Esophagus mucosa (tissue), 1 donor: ENCODE data around the gene NEDD8. TPM values are rescaled to one million over a fixed set of nuclear protein-coding genes. Genes with fewer than 3 reads are reported as not detected.

Source experiments
- ATAC-seq: fragments of 200-7000 bp; cut with Tn5 transposase; one replicate; pipeline ENCODE4 v1.9.1; 2020
- total RNA-seq: library from RNA; stranded (reverse); gene quantifications from one replicate; pipeline ENCODE4 v1.2.4, GENCODE V29; 2023
- donor health status: DM: yes; HTN: yes; CAD: no.

The NEDD8 gene
- total RNA-seq, 1 donor from 2014 or later: 131 TPM

DNA sequence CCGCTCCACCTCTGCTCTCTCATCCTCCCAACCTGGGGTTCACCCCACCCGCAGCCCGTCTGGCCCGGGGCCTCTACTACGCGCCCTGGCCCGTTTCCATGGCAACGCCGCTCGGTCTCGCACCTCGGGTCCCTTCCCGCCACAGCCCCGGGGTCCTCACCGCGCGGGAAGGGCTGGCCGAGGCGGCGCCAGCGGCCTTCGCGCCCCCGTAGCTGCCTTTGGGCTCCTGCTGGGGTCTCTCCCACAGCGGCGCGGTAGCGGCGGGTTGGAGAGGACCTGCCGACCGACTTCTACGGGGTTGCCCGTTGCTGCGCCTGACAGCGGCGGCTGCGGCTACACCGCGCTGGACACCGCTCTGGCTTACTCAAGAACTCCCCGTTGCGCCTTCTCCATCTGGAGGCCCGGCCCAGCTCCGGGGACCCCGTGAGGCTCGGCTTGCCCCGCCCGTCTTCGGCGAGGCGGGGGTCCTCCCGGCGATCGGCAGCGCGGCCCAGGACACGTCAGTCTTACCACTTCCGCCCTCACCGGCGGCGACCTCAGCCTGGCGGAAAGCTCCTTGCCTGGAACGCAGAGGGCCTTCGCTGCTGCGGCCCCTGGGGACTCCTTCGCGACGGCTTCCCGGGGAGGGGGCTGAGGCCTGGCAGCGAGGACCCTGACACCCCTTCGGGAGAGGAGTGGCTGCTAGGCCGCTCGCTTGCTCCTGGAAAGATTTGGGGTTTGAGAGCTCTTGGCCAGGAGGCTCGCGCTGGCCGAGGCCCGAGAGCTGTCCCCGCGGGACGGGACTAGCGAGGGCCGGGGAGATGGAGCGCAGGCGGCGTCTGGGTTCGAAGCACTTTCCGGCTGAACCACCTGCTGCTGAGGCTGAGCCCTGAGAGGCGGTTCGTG, 36.7 kb downstream of the NEDD8 start, which contains the start of gene TM9SF1:
TSS of gene TM9SF1 (minus strand) at position 256 of the 885 bp plus-strand sequence. CDS start 422 bp downstream, outside the sequence.
- ATAC-seq: peak; percentile 91

DNA sequence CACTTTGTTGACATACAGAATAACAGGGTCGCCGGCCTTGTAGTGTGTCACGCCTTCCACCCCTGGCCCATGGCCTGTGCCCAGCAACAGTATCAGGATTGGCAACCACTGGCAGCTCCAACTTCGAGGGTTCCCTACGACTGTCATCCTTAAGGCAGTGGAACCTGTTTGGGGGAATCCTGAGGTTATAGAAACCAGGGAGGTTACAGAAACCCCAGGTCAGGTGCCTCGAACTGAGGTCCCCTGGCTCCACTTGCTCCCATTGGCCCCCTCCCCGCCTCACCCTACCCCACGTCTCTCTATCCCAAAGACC, 37.3 kb downstream of the NEDD8 start:
- ATAC-seq: no peak

DNA sequence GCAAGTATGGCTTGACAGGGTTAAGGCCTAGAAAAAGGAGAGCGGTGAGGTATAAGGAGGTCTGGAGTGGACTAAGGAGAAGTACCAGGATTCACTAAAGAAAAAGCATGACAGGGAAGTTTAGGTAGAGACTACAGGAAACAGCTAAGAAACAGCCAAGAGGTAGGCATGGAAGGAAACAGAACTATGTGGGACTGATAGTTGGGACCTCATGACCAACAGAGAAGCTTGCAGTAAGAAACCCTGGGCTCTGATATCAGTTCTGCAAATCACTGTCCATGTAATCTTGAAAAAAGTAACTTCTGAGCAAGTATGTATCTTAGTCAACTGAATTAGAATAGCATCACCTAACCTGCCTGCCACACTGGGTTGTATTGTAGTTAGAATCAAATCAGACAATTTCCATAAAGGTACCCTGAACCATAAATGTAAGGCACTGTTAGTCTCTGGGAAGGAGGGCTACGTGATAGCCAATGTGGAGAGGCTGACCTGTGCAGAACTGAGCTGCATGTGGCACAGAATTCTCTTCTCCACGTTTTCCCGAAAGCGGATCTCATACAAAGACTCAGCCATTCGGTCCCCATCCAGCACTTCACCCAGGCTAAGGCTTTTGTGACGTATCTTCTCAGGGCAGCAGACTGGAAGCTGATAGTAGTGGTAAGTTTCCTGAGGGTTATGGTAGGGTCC, 37.8 kb downstream of the NEDD8 start:
- no peak for ATAC-seq

DNA sequence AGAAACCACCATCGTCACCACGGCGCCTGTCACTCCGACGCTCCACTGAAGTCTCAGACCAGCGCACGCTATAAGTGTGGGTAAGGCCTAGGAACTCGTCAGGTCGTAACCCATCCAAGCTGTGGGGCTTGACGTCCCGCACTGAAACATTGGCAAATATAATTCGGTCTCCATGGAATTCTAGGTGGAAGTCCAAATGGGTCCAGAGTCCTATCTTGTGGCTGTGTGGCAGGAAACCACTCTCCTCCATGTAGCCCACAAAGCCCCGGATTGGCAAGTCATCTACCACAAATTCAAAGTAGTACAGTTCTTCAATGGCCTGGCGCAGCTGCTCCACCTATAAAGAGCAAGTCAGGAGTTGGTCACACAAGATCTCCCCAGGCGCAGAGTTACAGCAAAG, 39.2 kb downstream of the NEDD8 start:
- no peak for ATAC-seq

DNA sequence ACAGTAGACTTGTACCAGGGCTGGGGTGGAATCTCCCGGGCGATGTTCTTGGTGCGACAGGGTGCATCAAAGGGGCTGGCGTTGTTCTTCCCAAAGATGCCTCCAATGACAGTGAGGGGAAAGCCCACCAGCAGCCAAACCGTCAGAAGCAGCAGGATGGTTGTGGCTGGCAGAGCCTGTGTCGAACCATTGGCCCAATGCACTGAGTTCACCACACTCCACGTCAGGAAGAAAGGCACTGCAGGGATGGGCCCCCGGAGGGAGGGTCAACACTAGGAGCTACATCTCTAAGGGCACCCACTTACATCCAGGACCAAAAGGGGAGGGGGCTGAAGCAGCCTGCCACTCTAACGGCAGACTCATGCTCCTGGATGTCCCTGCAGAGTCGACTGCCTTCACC, 41.8 kb downstream of the NEDD8 start:
- no peak for ATAC-seq

DNA sequence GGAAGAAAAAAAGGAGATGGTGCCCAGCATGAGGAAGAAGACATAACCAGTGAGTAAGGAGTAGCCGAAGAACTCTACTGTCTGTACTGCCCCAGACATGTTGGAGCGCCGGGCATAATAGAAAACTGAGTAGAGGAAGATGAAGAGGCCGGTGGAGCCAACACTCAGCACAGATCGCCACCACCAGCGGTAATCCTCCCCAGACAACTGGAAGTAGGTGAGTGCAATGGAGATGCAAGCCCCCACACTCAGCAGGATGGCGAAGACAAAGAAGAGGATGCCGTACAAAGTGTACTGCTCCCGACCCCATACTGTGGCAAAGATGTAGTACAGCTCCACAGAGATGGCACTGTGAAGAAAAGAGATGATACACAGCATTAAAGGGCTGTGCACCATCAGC, 42.7 kb downstream of the NEDD8 start:
- no peak for ATAC-seq

DNA sequence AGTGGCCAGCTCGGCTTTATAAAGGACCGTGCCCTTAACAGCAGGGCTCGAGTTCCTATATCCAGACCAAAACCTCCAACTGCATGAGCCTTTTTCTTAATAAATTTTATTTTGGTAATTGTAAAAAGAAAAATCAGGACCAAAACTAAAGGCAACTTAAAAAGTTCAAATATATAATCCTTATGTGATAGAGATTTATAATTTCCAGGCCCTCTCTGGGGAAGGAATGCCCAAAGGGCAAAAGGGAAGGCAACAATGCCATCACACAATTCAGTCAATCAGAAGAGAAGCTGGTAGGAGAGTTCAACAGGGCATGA, 43.1 kb downstream of the NEDD8 start:
- no peak for ATAC-seq

DNA sequence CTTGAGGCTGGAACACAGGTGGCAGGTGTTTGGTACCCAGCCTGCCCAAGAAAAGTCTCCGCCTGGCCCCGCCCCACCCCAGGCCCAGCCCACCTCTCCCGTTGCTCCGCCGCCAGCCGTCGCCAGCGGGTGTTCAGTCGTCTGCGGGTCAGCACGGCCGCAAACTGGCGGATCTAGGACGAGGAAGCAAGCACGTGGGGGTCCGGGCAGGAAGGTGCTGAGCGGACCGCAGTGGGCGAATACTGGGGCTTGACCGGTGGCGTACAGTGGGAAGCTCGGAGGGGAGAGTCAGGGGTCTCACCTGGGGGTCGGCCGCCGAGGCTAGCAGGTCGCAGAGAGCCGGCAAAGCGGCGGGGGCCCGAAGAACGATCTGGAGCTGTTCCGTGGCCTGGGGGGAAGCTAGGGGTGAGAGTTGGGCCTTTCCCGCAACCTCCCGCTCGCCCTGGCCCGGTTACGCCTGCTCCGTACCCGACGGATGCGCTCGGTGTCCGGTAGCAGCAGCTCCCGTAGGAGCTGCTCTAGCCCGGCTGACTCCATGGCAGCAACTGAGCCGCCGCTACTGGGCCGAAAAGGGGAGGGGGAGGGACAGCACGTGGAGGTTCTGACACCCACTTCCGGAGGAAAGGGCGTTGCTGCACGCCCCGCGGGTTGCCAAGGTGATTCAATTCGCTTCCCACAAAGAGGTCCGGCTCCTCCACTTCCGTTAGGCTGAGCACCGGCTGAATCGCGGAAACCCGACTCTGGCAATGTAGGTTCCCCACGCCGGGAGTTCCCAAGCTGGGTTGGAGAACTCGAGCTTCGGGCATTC, 43.7 kb downstream of the NEDD8 start, which contains the start of gene IPO4:
TSS of gene IPO4 (minus strand) at position 566 of the 808 bp plus-strand sequence. CDS start at position 537, 29 bp downstream.
- peak; percentile 91 for ATAC-seq

DNA sequence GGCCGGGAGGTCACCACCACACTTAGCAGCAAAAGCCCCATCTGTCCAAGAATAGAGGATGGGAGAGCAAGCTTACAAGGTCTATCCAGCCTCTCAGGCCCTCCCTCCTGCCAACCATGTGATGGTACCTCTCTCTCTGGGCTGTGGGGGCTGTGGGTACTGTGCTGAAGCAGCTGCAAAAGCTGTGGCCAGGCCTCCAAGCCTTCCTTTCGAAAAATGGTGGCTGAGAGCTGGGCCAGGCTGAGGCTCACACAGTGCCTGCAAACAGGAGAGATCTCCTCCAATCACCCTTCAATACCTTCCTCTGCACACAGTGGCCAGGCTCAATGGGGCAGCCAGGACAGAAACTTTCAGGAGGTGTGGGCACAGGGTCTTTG, 44.6 kb downstream of the NEDD8 start:
- no peak for ATAC-seq

DNA sequence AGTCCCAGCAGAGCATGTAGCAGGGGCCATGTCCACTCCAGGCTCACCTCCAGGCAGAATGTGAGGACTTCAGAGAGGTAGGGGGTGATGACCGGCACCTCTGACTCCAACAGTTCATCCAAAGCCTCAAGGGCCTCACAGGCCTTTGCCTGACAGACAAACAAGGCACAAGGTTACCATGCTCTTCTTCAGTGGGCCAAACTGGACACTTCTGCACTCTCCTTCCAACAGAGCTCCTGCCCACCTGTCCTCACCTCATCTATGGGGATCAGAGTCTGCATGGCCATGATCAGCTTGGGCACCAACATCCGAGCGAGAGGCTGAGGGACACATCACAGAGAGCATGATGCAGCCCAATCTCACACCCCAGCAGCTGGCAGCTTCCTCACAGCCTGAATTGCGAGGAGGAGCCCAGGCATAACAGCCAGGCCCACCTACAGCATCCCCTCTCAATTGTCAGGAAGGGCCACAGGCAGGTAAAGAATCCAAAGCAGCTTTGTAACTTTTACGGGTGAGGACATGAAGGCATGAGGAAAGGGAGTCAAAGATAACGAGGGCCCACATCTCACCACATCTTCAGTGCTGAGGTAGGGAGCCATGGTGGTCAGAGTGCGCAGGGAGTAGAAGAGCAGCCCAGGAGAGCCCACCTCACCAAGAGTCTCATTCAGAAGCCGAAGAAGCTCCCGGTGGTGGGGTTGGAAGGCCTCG, 45.2 kb downstream of the NEDD8 start:
- no peak for ATAC-seq

DNA sequence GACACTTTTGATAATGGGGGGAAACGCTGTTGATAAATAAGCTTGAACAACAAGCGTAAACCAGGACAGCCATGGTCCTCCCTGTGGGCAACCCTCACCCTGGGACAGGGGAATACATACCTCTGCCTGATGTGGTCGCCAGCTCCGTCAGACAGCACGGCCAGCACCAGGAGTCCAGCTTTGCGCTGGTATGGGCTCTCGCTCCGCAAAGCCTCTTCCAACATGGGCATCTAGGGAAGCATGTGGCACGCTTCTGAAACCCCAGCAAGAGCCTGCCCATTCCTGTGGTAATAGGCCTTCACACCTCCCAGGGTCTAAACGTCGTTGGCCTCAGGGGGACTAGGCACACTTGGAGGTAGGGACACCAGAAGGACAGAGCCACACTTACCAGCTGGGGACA, 46.4 kb downstream of the NEDD8 start:
- no peak for ATAC-seq

DNA sequence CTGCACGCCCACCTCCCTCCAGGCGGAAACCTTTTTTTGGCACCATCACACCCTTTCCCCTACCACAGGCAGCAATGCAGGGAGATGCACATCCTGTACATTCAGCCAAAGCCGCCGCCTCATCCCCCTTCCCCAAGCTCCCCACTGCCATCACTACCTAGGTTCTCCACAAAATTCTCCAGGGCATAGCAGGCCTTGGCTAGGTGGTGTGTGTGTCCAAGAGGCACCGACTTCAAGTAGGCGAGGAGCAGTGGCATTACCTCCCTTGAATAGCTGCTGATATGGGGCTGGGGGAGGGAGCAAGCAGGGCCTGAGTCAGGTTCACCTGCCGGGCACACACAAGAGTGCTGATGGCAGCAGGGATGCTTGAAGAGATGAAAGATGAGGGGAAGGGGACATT, 47.1 kb downstream of the NEDD8 start:
- no peak for ATAC-seq

DNA sequence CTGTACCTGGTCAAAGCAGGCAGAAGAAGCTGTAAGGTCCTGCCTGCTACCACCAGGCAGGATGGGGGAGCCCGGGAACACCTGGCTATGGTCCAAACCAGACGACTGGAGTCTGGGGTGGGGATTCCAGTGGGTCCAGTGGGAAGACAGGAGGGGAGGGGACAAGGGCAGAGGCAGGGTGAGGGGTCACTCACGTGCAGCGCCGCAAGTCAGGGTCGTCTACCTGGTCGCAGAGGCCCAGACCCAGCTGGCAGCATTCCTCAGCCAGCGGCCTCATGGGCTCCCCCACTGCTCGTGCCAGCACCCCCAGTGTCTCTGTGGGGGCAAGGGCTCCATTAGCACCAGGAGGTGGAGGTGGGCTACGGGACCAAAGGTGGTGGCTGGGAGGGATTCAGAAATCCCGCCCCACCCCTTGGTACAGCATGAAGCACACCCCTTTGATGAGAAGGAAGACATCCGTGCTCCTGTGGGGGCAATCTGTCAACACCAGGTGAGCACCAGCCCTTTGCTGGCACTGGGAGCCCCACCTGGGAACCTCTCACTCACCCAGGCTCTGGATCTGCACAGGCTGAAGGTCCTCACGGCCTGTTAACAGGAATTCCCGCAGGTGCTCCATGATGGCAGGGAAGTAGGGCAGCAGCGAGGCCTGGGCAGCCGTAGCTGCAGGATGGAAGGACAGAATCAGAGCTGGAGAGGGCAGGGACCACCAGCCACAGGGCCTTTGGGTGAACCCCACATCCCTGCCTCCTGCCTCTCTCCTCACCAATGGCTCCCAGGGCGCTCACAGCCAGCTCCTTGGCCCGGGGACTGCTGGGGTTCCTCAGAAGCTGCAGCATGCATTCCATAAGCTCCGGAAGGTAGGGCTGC, 47.8 kb downstream of the NEDD8 start:
- ATAC-seq: no peak

DNA sequence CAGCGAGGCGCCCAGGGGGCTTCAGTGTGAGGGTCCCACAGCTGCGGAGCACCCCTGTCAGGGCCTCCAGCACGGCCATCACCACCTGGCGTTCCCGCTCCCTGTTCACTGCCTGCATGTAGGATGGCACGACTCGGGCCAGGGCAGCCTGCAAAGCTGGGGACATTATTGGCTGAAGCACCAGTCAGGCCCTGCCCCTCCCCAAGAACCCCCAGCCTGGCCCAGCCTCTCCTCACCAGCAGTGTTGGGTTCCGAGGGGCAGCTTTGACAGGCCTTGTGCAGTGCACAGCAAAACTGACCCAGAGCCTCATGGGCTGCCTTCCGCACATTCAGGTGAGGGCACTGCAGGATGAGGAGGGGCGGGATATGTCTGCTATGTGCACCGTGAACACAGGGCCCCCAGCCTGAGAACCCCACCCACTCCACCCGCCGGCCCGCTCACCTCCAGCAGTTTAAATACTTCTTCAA, 49.1 kb downstream of the NEDD8 start:
- no peak for ATAC-seq

DNA sequence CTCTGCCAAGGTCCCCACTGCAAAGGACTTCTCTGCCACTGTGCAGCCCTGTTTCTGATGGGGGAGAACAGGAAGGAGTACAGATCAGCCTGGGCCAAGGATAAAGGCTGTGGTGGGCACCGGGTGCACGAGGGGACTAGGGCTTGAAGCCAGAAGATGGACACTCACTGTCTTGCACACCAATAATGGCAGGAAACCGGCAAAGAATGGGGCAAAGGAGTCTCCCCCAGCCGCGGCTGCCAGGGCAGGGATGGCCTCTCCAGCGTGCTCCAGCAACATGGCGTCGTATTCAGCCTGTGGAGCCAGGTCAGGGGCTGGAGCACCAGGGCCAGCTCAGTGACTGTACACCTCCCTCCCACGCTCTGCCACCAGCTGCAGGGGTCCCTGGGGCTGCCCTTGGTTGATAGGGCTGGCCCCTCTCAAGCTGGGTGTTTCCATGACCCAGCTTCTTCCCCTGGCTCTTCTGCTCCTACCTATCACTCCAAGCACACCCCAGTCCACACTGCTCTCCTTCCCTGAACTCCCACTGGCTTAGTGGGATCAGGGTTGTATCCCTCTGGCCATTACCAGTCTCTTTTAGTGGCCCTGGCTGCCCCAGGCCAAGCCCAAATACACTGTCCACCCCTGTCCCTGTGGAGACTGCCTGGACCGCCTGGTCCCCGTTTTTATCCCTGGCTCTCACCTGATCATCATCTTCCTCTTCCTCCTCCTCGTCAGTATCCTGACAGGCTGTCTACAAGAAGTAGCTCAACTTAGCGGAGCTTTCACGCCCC, 49.9 kb downstream of the NEDD8 start:
- ATAC-seq: no peak

DNA sequence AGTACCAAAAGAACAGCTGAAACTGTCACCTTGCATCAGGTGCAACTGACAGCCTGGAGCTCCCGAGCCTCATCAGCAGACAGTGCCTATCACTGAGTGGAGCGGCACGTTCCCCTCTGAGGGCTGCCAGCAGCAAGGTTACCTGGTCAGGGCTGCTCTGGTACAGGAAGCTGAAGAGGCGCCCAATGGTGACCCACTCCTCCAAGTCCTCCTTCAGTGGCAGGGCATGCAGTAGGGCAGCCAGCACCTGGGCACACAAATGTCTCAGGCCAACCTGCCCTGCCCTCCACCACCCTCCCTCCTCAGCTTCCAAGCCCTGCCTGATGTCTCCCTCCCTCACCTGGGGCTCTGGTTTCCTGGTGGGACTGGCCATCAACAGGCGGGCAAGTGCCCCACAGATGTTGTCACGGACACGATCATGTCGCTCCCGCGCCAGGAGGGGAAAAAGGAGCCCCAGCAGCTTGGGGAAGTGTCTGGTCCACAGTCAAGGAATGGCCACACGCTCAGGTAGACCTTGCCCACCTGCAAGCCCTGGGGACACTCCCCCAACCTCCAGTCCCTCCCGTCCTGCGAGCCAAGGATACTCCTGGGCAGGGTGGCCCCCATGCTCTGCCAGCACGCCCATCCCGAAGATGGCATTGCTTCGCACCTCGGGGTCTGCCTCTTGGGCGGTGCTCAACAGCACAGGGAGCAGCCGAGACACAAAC, 50.6 kb downstream of the NEDD8 start:
- no peak for ATAC-seq

DNA sequence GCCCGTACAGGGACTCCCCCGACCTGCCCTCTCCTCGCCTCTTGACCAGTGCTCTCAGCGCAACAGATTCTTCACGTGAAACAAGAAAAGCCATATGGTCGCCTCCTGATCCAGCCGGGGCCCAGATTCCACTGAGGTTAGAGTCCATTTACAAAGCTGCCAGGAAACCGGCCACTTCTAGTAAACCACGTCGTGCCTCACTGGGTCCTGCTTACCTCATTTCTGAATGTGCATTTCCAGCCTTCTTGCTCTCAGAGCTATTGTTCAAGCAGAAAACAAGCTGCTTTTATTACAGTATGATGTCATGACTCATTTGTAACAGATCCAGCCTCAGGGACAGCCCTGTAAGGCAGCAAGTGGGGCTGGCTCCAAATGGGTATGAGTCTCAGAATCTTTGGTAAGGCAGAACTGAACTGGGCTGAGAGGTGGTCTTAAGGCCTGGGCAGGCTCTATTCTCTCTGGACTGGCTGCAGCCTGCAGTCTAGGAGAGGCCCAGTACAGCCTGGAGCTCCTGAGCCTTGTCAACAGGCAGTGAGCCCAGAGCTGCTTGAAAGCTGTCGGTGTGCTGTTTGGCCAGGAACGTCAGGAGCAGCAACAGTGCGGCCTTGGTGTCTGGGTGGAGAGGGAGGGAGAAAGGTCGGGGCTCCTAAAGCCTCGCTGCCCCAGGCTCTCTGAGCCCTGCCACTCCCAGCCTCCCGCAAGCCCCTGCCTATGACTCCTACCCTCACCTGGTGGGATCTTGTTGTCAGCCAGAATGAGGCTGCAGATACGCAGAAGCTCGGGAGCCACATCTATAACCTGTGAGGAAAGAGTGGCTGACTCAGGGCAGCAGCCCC, 52.0 kb downstream of the NEDD8 start:
- ATAC-seq: peak; percentile 9

DNA sequence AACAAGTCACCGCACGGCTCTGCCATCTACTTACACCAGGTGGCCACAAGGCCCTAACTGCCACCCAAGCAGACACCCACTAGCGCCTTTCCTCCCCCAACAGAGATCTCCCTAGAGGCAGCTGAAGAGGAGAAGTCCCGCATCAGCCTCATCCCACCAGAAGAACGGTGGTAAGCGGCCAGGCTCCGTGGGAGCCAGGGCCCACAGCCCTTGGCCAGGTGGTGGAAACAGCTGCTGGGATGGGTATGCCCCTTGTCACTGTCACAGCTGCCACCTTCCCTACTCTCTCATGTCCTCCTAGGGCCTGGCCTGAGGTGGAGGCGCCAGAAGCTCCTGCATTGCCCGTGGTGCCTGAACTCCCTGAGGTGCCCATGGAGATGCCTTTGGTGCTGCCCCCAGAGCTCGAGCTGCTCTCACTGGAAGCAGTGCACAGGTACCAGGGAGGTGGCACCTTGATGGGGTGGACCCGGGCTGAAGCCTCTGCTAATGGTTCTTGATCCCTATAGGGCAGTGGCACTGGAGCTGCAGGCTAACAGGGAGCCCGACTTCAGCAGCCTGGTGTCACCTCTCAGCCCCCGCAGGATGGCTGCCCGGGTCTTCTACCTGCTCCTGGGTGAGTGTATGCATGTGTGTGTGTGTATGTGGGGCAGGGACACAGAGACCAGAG, 52.7 kb downstream of the NEDD8 start:
- ATAC-seq: no peak
